ENCODE data around the gene TMEM266.

Gene TMEM266

GRCh38 chr15:76235186-76235826 is 175.5 kb downstream of the TMEM266 start:
- no peak for DNase-seq (ENCODE audit: low read depth in 1 of 2, low spot score in 1 of 2)

GRCh38 chr15:76236350-76236749 is 176.6 kb downstream of the TMEM266 start:
- DNase-seq (ENCODE audit: low read depth in 1 of 2, low spot score in 1 of 2) = no peak

GRCh38 chr15:76239786-76240185 is 180.0 kb downstream of the TMEM266 start:
- no peak for DNase-seq (ENCODE audit: low read depth in 1 of 2, low spot score in 1 of 2)

GRCh38 chr15:76245072-76245610 is 185.4 kb downstream of the TMEM266 start:
- DNase-seq (ENCODE audit: low read depth in 1 of 2, low spot score in 1 of 2) = no peak

DNA sequence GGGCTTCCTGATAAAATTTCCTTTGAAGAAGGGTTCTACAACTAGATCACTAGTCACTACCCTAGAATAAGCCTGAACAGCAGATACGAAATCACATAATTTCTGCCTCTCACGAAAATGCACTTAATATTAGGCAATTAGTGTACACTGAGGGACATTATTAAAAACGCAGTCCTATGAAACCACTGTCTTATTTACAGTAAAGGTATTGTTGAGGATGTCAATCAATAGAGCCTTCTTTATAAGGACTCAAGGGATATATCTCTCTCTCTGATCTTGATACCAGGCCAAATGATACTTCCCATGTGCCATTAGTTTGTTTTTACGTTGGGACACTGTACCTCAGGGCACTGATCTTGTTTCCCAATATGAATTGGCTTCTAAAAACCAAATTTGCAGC is 191.9 kb downstream of the TMEM266 start:
- no peak for DNase-seq (ENCODE audit: low read depth in 1 of 2, low spot score in 1 of 2)

DNA sequence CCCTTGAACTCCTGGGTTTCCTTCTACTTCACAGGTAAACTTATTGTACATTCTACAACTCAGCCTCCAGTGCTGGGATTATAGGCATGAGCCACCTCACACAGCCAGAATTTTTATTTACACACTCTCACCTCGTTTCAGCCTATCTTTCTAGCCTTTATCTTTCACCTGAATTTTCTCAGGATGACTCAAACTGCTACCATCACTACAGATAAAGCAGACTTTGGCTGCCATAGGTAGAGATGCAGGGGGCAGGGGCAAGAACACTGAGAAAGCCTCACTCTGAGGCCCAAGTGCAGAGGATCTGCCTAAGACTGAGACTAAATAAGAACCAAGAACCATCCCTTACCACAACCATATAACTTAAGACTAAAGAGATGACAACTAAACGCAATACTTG is 192.5 kb downstream of the TMEM266 start:
- no peak for DNase-seq (ENCODE audit: low read depth in 1 of 2, low spot score in 1 of 2)

- DNase-seq (ENCODE audit: low read depth in 1 of 2, low spot score in 1 of 2) = no peak
Observed at GRCh38 chr15:76253691-76254473, 194.1 kb downstream of the TMEM266 start.
